Common myeloid progenitor, CD34-positive (primary cell): ENCODE results near the gene ZNF516.

Source experiments
- CTCF ChIA-PET: fragments of 350-600 bp; sonication (Branson Sonifier 250); formaldehyde crosslinking; loops from one replicate; lab custom pipeline; 2021; ENCODE audit warnings: antibody characterized with exemption; lab: Charles Lee
- POLR2A ChIA-PET: fragments of 350-600 bp; sonication (Branson Sonifier 250); formaldehyde crosslinking; loops from one replicate; lab custom pipeline; 2021; ENCODE audit warnings: antibody characterized with exemption; lab: Charles Lee
- DNase-seq, 3 donors: peaks; one replicate each; pipeline versions ENCODE4 v3.0.0 to v3.0.0-alpha.2; 2013
- H3K27ac ChIP-seq, 2 experiments: 1 replicate in 1 of 2; 2 replicates in 1 of 2; pipeline ENCODE4 v1.7.0; 2013; ENCODE audit warnings: inconsistent platforms in 2 of 2, low read length in 2 of 2, mild to moderate bottlenecking in 2 of 2, low read depth in 1 of 2, moderate library complexity in 1 of 2; ENCODE audit not compliant: severe bottlenecking in 2 of 2, insufficient read depth in 1 of 2, poor library complexity in 1 of 2
- H3K27me3 ChIP-seq, 5 experiments: replicated peaks in 2 of 5; 1 replicate in 3 of 5; 2 replicates in 2 of 5; pipeline versions ENCODE4 v1.6.1 to v1.7.0; 2013; ENCODE audit warnings: low read length in 4 of 5, mild to moderate bottlenecking in 2 of 5, moderate library complexity in 2 of 5, inconsistent platforms in 1 of 5; ENCODE audit not compliant: insufficient read depth in 5 of 5, control insufficient read depth in 4 of 5
- H3K36me3 ChIP-seq, 4 experiments: 1 replicate in 2 of 4; 2 replicates in 2 of 4; pipeline versions ENCODE4 v1.6.1 to v1.7.0; 2013; ENCODE audit warnings: low read length in 3 of 4, control low read depth in 1 of 4, mild to moderate bottlenecking in 1 of 4; ENCODE audit not compliant: control insufficient read depth in 4 of 4, insufficient read depth in 4 of 4
- H3K4me1 ChIP-seq, 4 experiments: 1 replicate in 3 of 4; 2 replicates in 1 of 4; pipeline versions ENCODE4 v1.6.1 to v1.7.1; 2013; ENCODE audit warnings: low read length in 3 of 4, mild to moderate bottlenecking in 3 of 4, control low read depth in 1 of 4, inconsistent platforms in 1 of 4, moderate library complexity in 1 of 4; ENCODE audit not compliant: control insufficient read depth in 4 of 4, insufficient read depth in 4 of 4; ENCODE audit errors: control extremely low read depth in 1 of 4
- H3K4me3 ChIP-seq, 7 experiments: 1 replicate in 4 of 7; 2 replicates in 3 of 7; pipeline versions ENCODE4 v1.5.1 to v1.7.0; 2013; ENCODE audit warnings: mild to moderate bottlenecking in 7 of 7, low read length in 6 of 7, moderate library complexity in 6 of 7, inconsistent platforms in 2 of 7, low read depth in 2 of 7, control low read depth in 1 of 7; ENCODE audit not compliant: insufficient read depth in 4 of 7, control insufficient read depth in 1 of 7; ENCODE audit errors: extremely low read depth in 1 of 7
- H3K9me3 ChIP-seq, 5 experiments: 1 replicate in 4 of 5; 2 replicates in 1 of 5; pipeline versions ENCODE4 v1.6.1 to v1.7.1; 2013; ENCODE audit warnings: low read length in 4 of 5, mild to moderate bottlenecking in 2 of 5, inconsistent platforms in 1 of 5, low read depth in 1 of 5, moderate library complexity in 1 of 5; ENCODE audit not compliant: control insufficient read depth in 4 of 5, insufficient read depth in 2 of 5; ENCODE audit errors: control extremely low read depth in 1 of 5
- WGBS: methylation state at CpG from one replicate; pipeline ENCODE4 v1.1.5; 2013; ENCODE audit not compliant: insufficient coverage; 5-methylcytosine and 5-hydroxymethylcytosine counted together

The ZNF516 gene

GRCh38 chr18:76394780-76395476, 100.1 kb downstream of the ZNF516 start:
- DNase-seq: no peak
- Histone ChIP-seq H3K27me3 (no peaks in the 10 kb centered on the region), H3K4me1 (peaks cover 0 to 12% (median 9%) of the 10 kb centered on the region in 4 experiments), H3K36me3 (peaks cover 0 to 8% (median 0%) of the 10 kb centered on the region in 4 experiments), H3K27ac (no peak overlapping the region), H3K4me3 (no peak overlapping the region), H3K9me3 (no peaks in the 10 kb centered on the region)
- WGBS: 94% methylated on average over 5 of the region's 15 CpGs
- POLR2A ChIA-PET: no interaction called here
- CTCF ChIA-PET: interaction anchor here (9.2 kb wide), 1 partner anchor 315 kb away, joined by 89 read pairs; no protein-coding TSS in a partner anchor

GRCh38 chr18:76392349-76392748, 102.7 kb downstream of the ZNF516 start:
- H3K27me3 ChIP-seq: no peaks in the 10 kb centered on the region
- CTCF ChIA-PET: no interaction called here
- peaks cover 0 to 8% (median 1%) of the 10 kb centered on the region in 4 experiments for H3K36me3 ChIP-seq
- POLR2A ChIA-PET: no interaction called here
- peaks cover 0 to 25% (median 18%) of the 10 kb centered on the region in 4 experiments for H3K4me1 ChIP-seq
- H3K9me3 ChIP-seq: no peaks in the 10 kb centered on the region
- no peak for DNase-seq
- WGBS: 98% methylated on average over 5 of the region's 5 CpGs
- H3K4me3 ChIP-seq: no peak overlapping the region
- H3K27ac ChIP-seq: no peak overlapping the region

- peaks cover 0 to 30% (median 23%) of the 10 kb centered on the region in 4 experiments for H3K4me1 ChIP-seq
- H3K27ac ChIP-seq: no peak overlapping the region
- H3K27me3 ChIP-seq: no peaks in the 10 kb centered on the region
- no peak overlapping the region for H3K4me3 ChIP-seq
- no peak for DNase-seq
- CTCF ChIA-PET: no interaction called here
- H3K36me3 ChIP-seq: peaks cover 0 to 6% (median 1%) of the 10 kb centered on the region in 4 experiments
- POLR2A ChIA-PET: no interaction called here
- WGBS: 96% methylated on average over 19 of the region's 19 CpGs
- no peaks in the 10 kb centered on the region for H3K9me3 ChIP-seq
Measured at GRCh38 chr18:76391746-76392145, 103.3 kb downstream of the ZNF516 start.

GRCh38 chr18:76391038-76391437, 104.0 kb downstream of the ZNF516 start:
- ChIA-PET POLR2A (no interaction called here), CTCF (interaction anchor here (1.1 kb wide), 1 partner anchor 10 kb away, joined by 4 read pairs; no protein-coding TSS in a partner anchor)
- H3K27me3 ChIP-seq: no peaks in the 10 kb centered on the region
- no peak for DNase-seq
- no peaks in the 10 kb centered on the region for H3K9me3 ChIP-seq
- 96% methylated on average over 8 of the region's 9 CpGs for whole genome bisulfite sequencing
- no peak overlapping the region for H3K4me3 ChIP-seq
- H3K36me3 ChIP-seq: peaks cover 0 to 2% (median 0%) of the 10 kb centered on the region in 4 experiments
- no peak overlapping the region for H3K27ac ChIP-seq
- H3K4me1 ChIP-seq: peaks cover 0 to 34% (median 30%) of the 10 kb centered on the region in 4 experiments

GRCh38 chr18:76390452-76391035, 104.5 kb downstream of the ZNF516 start:
- Histone ChIP-seq H3K27me3 (no peaks in the 10 kb centered on the region), H3K27ac (no peak overlapping the region), H3K4me1 (peaks cover 0 to 37% (median 31%) of the 10 kb centered on the region in 4 experiments), H3K36me3 (peaks cover 0 to 2% (median 0%) of the 10 kb centered on the region in 4 experiments), H3K4me3 (peak overlapping the region in 1 of 7 experiments; percentile 41), H3K9me3 (no peaks in the 10 kb centered on the region)
- 96% methylated on average over 15 of the region's 17 CpGs for WGBS
- ChIA-PET POLR2A (no interaction called here), CTCF (interaction anchor here (1.1 to 1.2 kb wide), 2 partner anchors 8 to 10 kb away, joined by 4 to 7 read pairs; no protein-coding TSS in a partner anchor)
- no peak for DNase-seq

- peaks cover 0 to 37% (median 31%) of the 10 kb centered on the region in 4 experiments for H3K4me1 ChIP-seq
- H3K36me3 ChIP-seq: peaks cover 0 to 2% (median 0%) of the 10 kb centered on the region in 4 experiments
- peak in 2 of 3 donors; percentile 49 to 57 for DNase-seq
- peak overlapping the region in 4 of 7 experiments; percentile 37 to 66 (median 51) for H3K4me3 ChIP-seq
- ChIA-PET CTCF (interaction anchor here (1.1 to 1.2 kb wide), 3 partner anchors 9 to 86 kb away, joined by 3 to 7 read pairs (median 4); no protein-coding TSS in a partner anchor), POLR2A (no interaction called here)
- 3% methylated on average over 8 of the region's 11 CpGs for WGBS
- H3K27me3 ChIP-seq: no peaks in the 10 kb centered on the region
- H3K27ac ChIP-seq: no peak overlapping the region
- H3K9me3 ChIP-seq: no peaks in the 10 kb centered on the region
Measured at GRCh38 chr18:76389716-76390115, 105.3 kb downstream of the ZNF516 start.
